Loucy (cell line): Measurements from ENCODE around the gene TRAPPC4.

Experiments
- H2AFZ ChIP-seq: fragments of 200-600 bp; sonication (generic); 2 replicates; pipeline ENCODE4 v1.6.0; 2016; ENCODE audit warnings: antibody characterized with exemption, mild to moderate bottlenecking, low read length, moderate library complexity
- H3F3A ChIP-seq: fragments of 200-600 bp; 2 replicates; pipeline ENCODE4 v1.6.0; 2016; ENCODE audit warnings: antibody characterized with exemption, low read depth, mild to moderate bottlenecking
- H3K27me3 ChIP-seq: fragments of 200-600 bp; sonication (generic); 2 replicates; pipeline ENCODE4 v1.6.1; 2014; ENCODE audit warnings: low read length, mild to moderate bottlenecking; ENCODE audit not compliant: insufficient read depth, poor library complexity, severe bottlenecking
- H3K36me3 ChIP-seq: fragments of 200-600 bp; sonication (generic); 2 replicates; pipeline ENCODE4 v1.6.1; 2016; ENCODE audit warnings: low read length; ENCODE audit not compliant: insufficient read depth
- H3K4me1 ChIP-seq: fragments of 200-600 bp; sonication (generic); 2 replicates; pipeline ENCODE4 v1.5.1; 2014; ENCODE audit warnings: low read length, mild to moderate bottlenecking; ENCODE audit not compliant: insufficient read depth, poor library complexity, severe bottlenecking
- H3K4me2 ChIP-seq: fragments of 200-600 bp; sonication (generic); 2 replicates; pipeline ENCODE4 v1.6.0; 2014; ENCODE audit warnings: antibody characterized with exemption, low read length, low read depth, mild to moderate bottlenecking; ENCODE audit not compliant: poor library complexity, severe bottlenecking
- H3K4me3 ChIP-seq: fragments of 200-600 bp; sonication (generic); 2 replicates; pipeline ENCODE4 v1.5.1; 2014; ENCODE audit warnings: low read length, mild to moderate bottlenecking, mixed read lengths; ENCODE audit not compliant: poor library complexity, severe bottlenecking
- H3K79me2 ChIP-seq: fragments of 200-600 bp; sonication (generic); 2 replicates; pipeline ENCODE4 v1.6.1; 2014; ENCODE audit warnings: low read length; ENCODE audit not compliant: insufficient read depth
- H3K9ac ChIP-seq: fragments of 200-600 bp; sonication (generic); 2 replicates; pipeline ENCODE4 v1.6.0; 2014; ENCODE audit warnings: mild to moderate bottlenecking, low read depth, low read length, moderate library complexity; ENCODE audit not compliant: poor library complexity, severe bottlenecking
- H3K9me2 ChIP-seq: fragments of 200-600 bp; sonication (generic); replicated peaks from 2 replicates; pipeline ENCODE4 v1.6.1; 2016; ENCODE audit warnings: low read depth, low read length, mixed read lengths
- H3K9me3 ChIP-seq: fragments of 200-600 bp; sonication (generic); 2 replicates; pipeline ENCODE4 v1.6.1; 2014; ENCODE audit warnings: mild to moderate bottlenecking, antibody characterized with exemption, low read length, low read depth; ENCODE audit not compliant: insufficient read depth
- H4K20me1 ChIP-seq: fragments of 200-600 bp; sonication (generic); 2 replicates; pipeline ENCODE4 v1.6.0; 2014; ENCODE audit warnings: antibody characterized with exemption, low read length, mild to moderate bottlenecking; ENCODE audit not compliant: insufficient read depth, poor library complexity, severe bottlenecking
- EZH2phosphoT487 ChIP-seq: fragments of 200-600 bp; IDR thresholded peaks from 2 replicates; pipeline ENCODE4 v1.6.1; 2018; ENCODE audit warnings: antibody characterized with exemption, mild to moderate bottlenecking, moderate library complexity, borderline replicate concordance
- TF ChIP-seq, protein P1 (sequence below): fragments of 200-600 bp; sonication (generic); conservative IDR thresholded peaks from 2 replicates; pipeline ENCODE4 v1.5.1; 2014; ENCODE audit warnings: mild to moderate bottlenecking, antibody characterized with exemption, low read length

Gene TRAPPC4

DNA sequence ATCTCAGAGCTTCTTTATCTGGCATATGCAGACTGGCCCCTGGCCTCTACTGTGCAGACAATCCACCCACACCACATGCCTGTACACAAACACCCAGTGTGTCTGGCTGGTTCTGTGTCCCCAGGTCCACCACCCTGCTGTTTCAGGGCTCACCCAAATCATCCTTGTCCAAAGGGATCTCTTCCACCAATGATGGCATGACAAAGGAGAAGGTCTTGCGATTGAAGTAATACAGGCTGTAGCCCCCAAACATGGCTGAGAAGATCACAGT, 10.4 kb downstream of the TRAPPC4 start:
- H3K4me1 ChIP-seq, result peaks cover 22% of the 10 kb centered on the region
- H3F3A ChIP-seq, result no peaks in the 10 kb centered on the region
- no peaks in the 10 kb centered on the region for H4K20me1 ChIP-seq
- peak overlapping the region; percentile 93 for H3K4me3 ChIP-seq
- peaks cover 6% of the 10 kb centered on the region; the same call in 1 of the 2 replicates for H3K36me3 ChIP-seq
- peaks cover 28% of the 10 kb centered on the region for H3K79me2 ChIP-seq
- no peaks in the 10 kb centered on the region for H3K9me3 ChIP-seq
- H3K9me2 ChIP-seq, result no peaks in the 10 kb centered on the region
- H2AFZ ChIP-seq, result no peak overlapping the region
- peak overlapping the region; percentile 89 for H3K9ac ChIP-seq
- H3K27me3 ChIP-seq, result no peaks in the 10 kb centered on the region
- TF ChIP-seq, protein P1, sequence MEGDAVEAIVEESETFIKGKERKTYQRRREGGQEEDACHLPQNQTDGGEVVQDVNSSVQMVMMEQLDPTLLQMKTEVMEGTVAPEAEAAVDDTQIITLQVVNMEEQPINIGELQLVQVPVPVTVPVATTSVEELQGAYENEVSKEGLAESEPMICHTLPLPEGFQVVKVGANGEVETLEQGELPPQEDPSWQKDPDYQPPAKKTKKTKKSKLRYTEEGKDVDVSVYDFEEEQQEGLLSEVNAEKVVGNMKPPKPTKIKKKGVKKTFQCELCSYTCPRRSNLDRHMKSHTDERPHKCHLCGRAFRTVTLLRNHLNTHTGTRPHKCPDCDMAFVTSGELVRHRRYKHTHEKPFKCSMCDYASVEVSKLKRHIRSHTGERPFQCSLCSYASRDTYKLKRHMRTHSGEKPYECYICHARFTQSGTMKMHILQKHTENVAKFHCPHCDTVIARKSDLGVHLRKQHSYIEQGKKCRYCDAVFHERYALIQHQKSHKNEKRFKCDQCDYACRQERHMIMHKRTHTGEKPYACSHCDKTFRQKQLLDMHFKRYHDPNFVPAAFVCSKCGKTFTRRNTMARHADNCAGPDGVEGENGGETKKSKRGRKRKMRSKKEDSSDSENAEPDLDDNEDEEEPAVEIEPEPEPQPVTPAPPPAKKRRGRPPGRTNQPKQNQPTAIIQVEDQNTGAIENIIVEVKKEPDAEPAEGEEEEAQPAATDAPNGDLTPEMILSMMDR, result no peak
- TF ChIP-seq EZH2phosphoT487, result no peak
- peak overlapping the region; percentile 85 for H3K4me2 ChIP-seq

DNA sequence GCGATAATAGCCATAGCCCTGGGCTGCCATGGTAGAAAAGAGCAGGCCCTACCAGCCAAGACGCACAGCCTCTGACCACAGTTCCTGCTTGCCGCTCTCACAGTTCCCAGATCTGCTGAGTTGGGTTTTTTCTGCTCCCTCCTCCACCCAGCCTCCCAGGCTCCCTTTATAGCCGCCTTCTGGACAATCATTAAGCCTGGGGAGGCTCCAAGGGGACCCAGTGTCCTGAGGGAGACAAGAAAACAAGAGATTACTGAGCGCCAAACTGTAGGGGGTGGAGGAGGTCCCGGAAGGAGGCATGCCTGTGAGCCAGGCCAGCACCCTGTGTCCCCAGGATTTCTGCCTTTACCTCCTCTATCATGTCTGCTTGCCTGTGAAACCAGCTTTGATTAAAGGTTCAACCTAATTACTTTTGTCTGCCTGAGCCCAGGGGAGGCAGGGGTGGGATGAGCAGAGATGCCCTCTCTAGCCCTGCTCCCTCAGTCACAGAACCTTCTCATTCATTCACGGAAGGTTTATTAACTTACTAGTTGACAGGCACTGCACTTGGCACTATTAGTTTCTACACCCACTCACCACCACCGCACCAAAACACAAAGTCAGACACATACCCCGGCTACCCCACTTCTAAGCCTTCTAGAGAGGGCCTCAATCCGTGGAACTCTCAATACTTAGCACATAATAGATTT, 10.9 kb downstream of the TRAPPC4 start:
- Histone ChIP-seq H3K9me3 (no peaks in the 10 kb centered on the region), H3K4me1 (peaks cover 22% of the 10 kb centered on the region), H3F3A (no peaks in the 10 kb centered on the region), H2AFZ (no peak overlapping the region), H3K79me2 (peaks cover 28% of the 10 kb centered on the region), H4K20me1 (no peaks in the 10 kb centered on the region), H3K36me3 (peaks cover 6% of the 10 kb centered on the region; the same call in 1 of the 2 replicates), H3K4me2 (peak overlapping the region; percentile 85), H3K9ac (peak overlapping the region; percentile 89), H3K4me3 (peak overlapping the region; percentile 93), H3K27me3 (no peaks in the 10 kb centered on the region), H3K9me2 (no peaks in the 10 kb centered on the region)
- TF ChIP-seq EZH2phosphoT487, result no peak
- TF ChIP-seq, protein P1, result no peak

DNA sequence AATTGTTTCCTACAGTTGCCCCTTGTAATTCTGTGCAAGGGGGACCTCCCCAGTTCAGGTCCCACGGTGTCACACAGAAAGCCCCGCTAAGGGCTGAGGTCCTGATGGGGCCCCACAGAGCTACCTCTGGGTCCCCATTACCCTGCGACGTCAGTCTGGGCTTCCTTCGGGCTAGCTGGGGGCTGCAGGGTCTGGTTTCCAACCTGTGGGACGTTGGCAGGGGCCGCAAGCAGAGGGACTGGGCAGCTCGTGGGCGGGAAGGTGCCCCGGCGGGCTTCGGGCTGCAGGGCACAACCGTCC, 11.4 kb downstream of the TRAPPC4 start:
- Histone ChIP-seq H3F3A (no peaks in the 10 kb centered on the region), H3K4me1 (peaks cover 22% of the 10 kb centered on the region), H3K9me2 (no peaks in the 10 kb centered on the region), H4K20me1 (no peaks in the 10 kb centered on the region), H3K36me3 (peaks cover 5% of the 10 kb centered on the region; the same call in 1 of the 2 replicates), H3K27me3 (no peaks in the 10 kb centered on the region), H3K79me2 (peaks cover 28% of the 10 kb centered on the region), H2AFZ (peak overlapping the region; percentile 100), H3K9ac (peak overlapping the region; percentile 89), H3K4me3 (peak overlapping the region; percentile 93), H3K9me3 (no peaks in the 10 kb centered on the region), H3K4me2 (peak overlapping the region; percentile 85)
- TF ChIP-seq, protein P1, result no peak
- no peak for TF ChIP-seq EZH2phosphoT487
